SK-N-SH (cell line): Measurements from ENCODE around the gene PDE4D. TPM values are rescaled to one million over a fixed set of nuclear protein-coding genes. Genes with fewer than 3 reads are reported as not detected.

Experiments
- CTCF ChIA-PET: fragments of 300-600, 350-600 bp; formaldehyde crosslinking; extraction: SDS; loops from one replicate; lab custom pipeline; 2021; lab: Yijun Ruan, JAX
- POLR2A ChIA-PET: fragments of 350-600 bp; sonication (Branson Sonifier 250); formaldehyde crosslinking; extraction: SDS; loops from one replicate; lab custom pipeline; 2020; ENCODE audit warnings: antibody characterized with exemption, inconsistent platforms; lab: Yijun Ruan, JAX
- DNase-seq: peaks from one replicate; pipeline ENCODE4 v3.0.0; 2012
- H2AFZ ChIP-seq: fragments of 200-600 bp; sonication (generic); 2 replicates; pipeline ENCODE4 v1.8.1; 2016; ENCODE audit warnings: antibody characterized with exemption, mild to moderate bottlenecking, low read depth
- H3F3A ChIP-seq: fragments of 200-600 bp; sonication (generic); replicated peaks from 2 replicates; pipeline ENCODE3; 2016; ENCODE audit warnings: antibody characterized with exemption, mild to moderate bottlenecking; ENCODE audit not compliant: insufficient read depth
- H3K27ac ChIP-seq, 2 experiments: fragments of 200-500 bp in 1 of 2; fragments of 200-600 bp in 1 of 2; sonication (Bioruptor generic) in 1 of 2; sonication (generic), shearing (Covaris generic) in 1 of 2; 2 replicates each; pipeline versions ENCODE4 v1.5.1 to v1.6.1; 2014 to 2016; ENCODE audit warnings: low read depth in 2 of 2, inconsistent platforms in 1 of 2, low read length in 1 of 2, mild to moderate bottlenecking in 1 of 2, mixed read lengths in 1 of 2
- H3K27me3 ChIP-seq: fragments of 200-600 bp; sonication (generic), shearing (Covaris generic); 2 replicates; pipeline ENCODE4 v1.6.1; 2016; ENCODE audit warnings: mixed run types; ENCODE audit not compliant: insufficient read depth
- H3K36me3 ChIP-seq, 2 experiments: fragments of 200-500 bp in 1 of 2; fragments of 200-600 bp in 1 of 2; sonication (Bioruptor generic) in 1 of 2; sonication (generic) in 1 of 2; replicated peaks in 1 of 2; 2 replicates each; pipeline versions ENCODE3 to v1.5.1; 2014 to 2016; ENCODE audit warnings: low read length in 1 of 2, mild to moderate bottlenecking in 1 of 2; ENCODE audit not compliant: insufficient read depth in 2 of 2, control insufficient read depth in 1 of 2
- H3K4me1 ChIP-seq, 2 experiments: fragments of 200-500 bp in 1 of 2; fragments of 200-600 bp in 1 of 2; sonication (Bioruptor generic) in 1 of 2; sonication (generic), shearing (Covaris generic) in 1 of 2; 2 replicates each; pipeline versions ENCODE4 v1.5.1 to v1.6.1; 2014 to 2016; ENCODE audit warnings: low read depth in 1 of 2, low read length in 1 of 2, mixed run types in 1 of 2; ENCODE audit not compliant: insufficient read depth in 2 of 2, control insufficient read depth in 1 of 2
- H3K4me2 ChIP-seq: fragments of 200-600 bp; sonication (generic), shearing (Covaris generic); 2 replicates; pipeline ENCODE4 v1.6.1; 2017; ENCODE audit warnings: mixed run types
- H3K4me3 ChIP-seq, 2 experiments: fragments of 200-500 bp in 1 of 2; fragments of 200-600 bp in 1 of 2; sonication (Bioruptor generic) in 1 of 2; sonication (generic), shearing (Covaris generic) in 1 of 2; 2 replicates each; pipeline versions ENCODE4 v1.5.1 to v1.8.1; 2014 to 2016; ENCODE audit warnings: low read depth in 2 of 2, inconsistent platforms in 1 of 2, low read length in 1 of 2, mild to moderate bottlenecking in 1 of 2, mixed read lengths in 1 of 2, moderate library complexity in 1 of 2
- H3K79me2 ChIP-seq: fragments of 200-600 bp; sonication (generic); 2 replicates; pipeline ENCODE4 v1.8.1; 2017; ENCODE audit warnings: mild to moderate bottlenecking; ENCODE audit not compliant: insufficient read depth
- H3K9ac ChIP-seq: fragments of 200-600 bp; sonication (generic); 2 replicates; pipeline ENCODE4 v1.6.1; 2017; ENCODE audit warnings: mixed run types
- H3K9me2 ChIP-seq: fragments of 200-600 bp; sonication (generic); 2 replicates; pipeline ENCODE4 v1.6.1; 2017; ENCODE audit warnings: mixed run types
- H3K9me3 ChIP-seq: fragments of 200-600 bp; sonication (generic); 2 replicates; pipeline ENCODE4 v1.6.1; 2017; ENCODE audit warnings: mixed run types, mild to moderate bottlenecking, moderate library complexity
- H4K20me1 ChIP-seq: fragments of 200-600 bp; sonication (generic); 2 replicates; pipeline ENCODE4 v1.6.1; 2017; ENCODE audit warnings: mild to moderate bottlenecking, mixed run types; ENCODE audit not compliant: insufficient read depth
- CHD2 ChIP-seq: fragments of 150-350 bp; IDR thresholded peaks from 2 replicates; pipeline ENCODE4 v1.6.1; 2018; ENCODE audit warnings: low read length; ENCODE audit not compliant: partially characterized antibody
- FOXJ3 ChIP-seq: sonication (generic); formaldehyde crosslinking; IDR thresholded peaks from 2 replicates; pipeline ENCODE4 v1.5.1; 2020; ENCODE audit warnings: mild to moderate bottlenecking, missing genetic modification reagents
- FOXM1 ChIP-seq: IDR thresholded peaks from 2 replicates; pipeline ENCODE4 v1.4.0; 2012; ENCODE audit warnings: low read depth, mild to moderate bottlenecking
- MXI1 ChIP-seq: IDR thresholded peaks from 2 replicates; pipeline ENCODE4 v1.6.1; 2012; ENCODE audit warnings: mild to moderate bottlenecking, low read depth, low read length, improper control_type of control experiment
- NFIC ChIP-seq: IDR thresholded peaks from 2 replicates; pipeline ENCODE4 v1.4.0; 2012; ENCODE audit warnings: borderline replicate concordance
- POLR2AphosphoS5 ChIP-seq: IDR thresholded peaks from 2 replicates; pipeline ENCODE4 v1.6.1; 2012; ENCODE audit warnings: low read depth, low read length
- SMC3 ChIP-seq: IDR thresholded peaks from 2 replicates; pipeline ENCODE4 v1.6.1; 2012; ENCODE audit warnings: low read depth, low read length, improper control_type of control experiment
- ZBTB33 ChIP-seq: IDR thresholded peaks from 2 replicates; pipeline ENCODE4 v1.4.0; 2012; ENCODE audit warnings: low read depth, borderline replicate concordance
- WGBS: methylation state at CpG from one replicate; pipeline ENCODE4 v1.1.6; 2017; ENCODE audit warnings: low lambda C conversion rate; 5-methylcytosine and 5-hydroxymethylcytosine counted together
- polyA plus RNA-seq, 3 experiments: library from polyadenylated mRNA; depleted of rRNA; stranded (reverse); fragments of >200 nt; gene quantifications; 2 replicates each; pipeline ENCODE4 v1.2.3, GENCODE V29; 2012
- TF ChIP-seq, protein P1 (sequence below): IDR thresholded peaks from 2 replicates; pipeline ENCODE4; 2012
- TF ChIP-seq, protein P2 (sequence below): fragments of 200-600 bp; sonication (generic); IDR thresholded peaks from 2 replicates; pipeline ENCODE4 v1.6.1; 2017; ENCODE audit warnings: antibody characterized with exemption, mild to moderate bottlenecking, moderate library complexity
- TF ChIP-seq, protein P3 (sequence below): IDR thresholded peaks from 2 replicates; pipeline ENCODE4 v1.4.0; 2012; ENCODE audit warnings: low read depth, borderline replicate concordance

The PDE4D gene
- polyA plus RNA-seq, 1 of the 3 experiments (the other 2 are of a cell fraction) = 2.4 TPM

DNA sequence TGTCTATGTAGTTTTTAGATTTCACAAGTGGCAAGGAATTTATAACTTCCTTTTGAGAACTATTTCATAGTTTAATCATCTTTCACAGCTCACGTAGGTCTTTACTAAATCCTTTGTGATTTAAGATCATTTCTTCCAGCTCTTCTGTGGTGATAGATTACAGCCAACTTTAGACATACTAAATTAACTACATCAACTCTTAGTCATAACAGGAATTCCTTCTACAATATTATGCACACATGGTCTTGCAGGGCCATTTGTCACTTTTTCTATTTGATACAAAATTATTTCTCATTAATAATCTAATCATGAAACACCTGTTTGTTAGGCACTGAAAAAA, 208.4 kb downstream of the PDE4D start:
- 70% methylated on average over 1 of the region's 1 CpG for WGBS
- H3K4me2 ChIP-seq = no peak overlapping the region
- H3K27ac ChIP-seq = no peak overlapping the region; a peak in 1 of 4 replicates
- peaks cover 0 to 7% of the 10 kb centered on the region in 2 experiments; a peak in 2 of 4 replicates for H3K4me1 ChIP-seq
- H2AFZ ChIP-seq = no peak overlapping the region
- no peak for DNase-seq
- CTCF ChIA-PET = interaction anchor here (0.6 to 1.2 kb wide), 2 partner anchors 12 to 26 kb away, joined by 3 to 4 read pairs; no protein-coding TSS in a partner anchor
- no peak overlapping the region for H3K4me3 ChIP-seq
- no peaks in the 10 kb centered on the region for H3K27me3 ChIP-seq
- H3K9me2 ChIP-seq = no peaks in the 10 kb centered on the region
- no peaks in the 10 kb centered on the region for H4K20me1 ChIP-seq
- no peak overlapping the region for H3K9ac ChIP-seq
- H3K79me2 ChIP-seq = no peaks in the 10 kb centered on the region
- no peak for TF ChIP-seq MXI1
- TF ChIP-seq, protein P1, sequence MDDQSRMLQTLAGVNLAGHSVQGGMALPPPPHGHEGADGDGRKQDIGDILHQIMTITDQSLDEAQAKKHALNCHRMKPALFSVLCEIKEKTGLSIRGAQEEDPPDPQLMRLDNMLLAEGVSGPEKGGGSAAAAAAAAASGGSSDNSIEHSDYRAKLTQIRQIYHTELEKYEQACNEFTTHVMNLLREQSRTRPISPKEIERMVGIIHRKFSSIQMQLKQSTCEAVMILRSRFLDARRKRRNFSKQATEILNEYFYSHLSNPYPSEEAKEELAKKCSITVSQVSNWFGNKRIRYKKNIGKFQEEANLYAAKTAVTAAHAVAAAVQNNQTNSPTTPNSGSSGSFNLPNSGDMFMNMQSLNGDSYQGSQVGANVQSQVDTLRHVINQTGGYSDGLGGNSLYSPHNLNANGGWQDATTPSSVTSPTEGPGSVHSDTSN = peak; percentile 16; the same call in 1 of the 2 replicates
- H3K9me3 ChIP-seq = no peaks in the 10 kb centered on the region
- no peaks in the 10 kb centered on the region for H3F3A ChIP-seq
- POLR2A ChIA-PET = no interaction called here
- no peaks in the 10 kb centered on the region for H3K36me3 ChIP-seq

GRCh38 chr5:59684388-59685190, 208.9 kb downstream of the PDE4D start:
- WGBS = 71% methylated on average over 4 of the region's 4 CpGs
- no peak for TF ChIP-seq ZBTB33
- Histone ChIP-seq H3K4me3 (no peak overlapping the region), H3K79me2 (no peaks in the 10 kb centered on the region), H3K4me2 (no peak overlapping the region), H3K9me3 (no peaks in the 10 kb centered on the region), H3K27me3 (no peaks in the 10 kb centered on the region), H4K20me1 (no peaks in the 10 kb centered on the region), H3K4me1 (peaks cover 0 to 7% of the 10 kb centered on the region in 2 experiments; a peak in 2 of 4 replicates), H3K9ac (no peak overlapping the region), H2AFZ (no peak overlapping the region), H3K9me2 (no peaks in the 10 kb centered on the region), H3K27ac (peak overlapping the region in 1 of 2 experiments; percentile 11; a peak in 2 of 4 replicates), H3F3A (no peaks in the 10 kb centered on the region), H3K36me3 (no peaks in the 10 kb centered on the region)
- DNase-seq = no peak
- POLR2A ChIA-PET = no interaction called here
- CTCF ChIA-PET = interaction anchor here (0.6 to 1.5 kb wide), 6 partner anchors 11 to 496 kb away, joined by 3 to 6 read pairs (median 4); no protein-coding TSS in a partner anchor

- no peak for DNase-seq
- Histone ChIP-seq H3F3A (no peaks in the 10 kb centered on the region), H3K27ac (no peak overlapping the region), H3K9me3 (no peaks in the 10 kb centered on the region), H2AFZ (no peak overlapping the region), H3K4me1 (peaks cover 0 to 7% of the 10 kb centered on the region in 2 experiments; a peak in 2 of 4 replicates), H3K4me3 (no peak overlapping the region), H3K4me2 (no peak overlapping the region), H3K36me3 (no peaks in the 10 kb centered on the region), H4K20me1 (no peaks in the 10 kb centered on the region), H3K9me2 (no peaks in the 10 kb centered on the region), H3K27me3 (no peaks in the 10 kb centered on the region), H3K9ac (no peak overlapping the region), H3K79me2 (no peaks in the 10 kb centered on the region)
- CTCF ChIA-PET = interaction anchor here (0.6 to 1.5 kb wide), 4 partner anchors 10 to 495 kb away, joined by 3 to 6 read pairs (median 4); no protein-coding TSS in a partner anchor
- 87% methylated on average over 4 of the region's 4 CpGs for WGBS
- POLR2A ChIA-PET = no interaction called here
- TF ChIP-seq, protein P2, sequence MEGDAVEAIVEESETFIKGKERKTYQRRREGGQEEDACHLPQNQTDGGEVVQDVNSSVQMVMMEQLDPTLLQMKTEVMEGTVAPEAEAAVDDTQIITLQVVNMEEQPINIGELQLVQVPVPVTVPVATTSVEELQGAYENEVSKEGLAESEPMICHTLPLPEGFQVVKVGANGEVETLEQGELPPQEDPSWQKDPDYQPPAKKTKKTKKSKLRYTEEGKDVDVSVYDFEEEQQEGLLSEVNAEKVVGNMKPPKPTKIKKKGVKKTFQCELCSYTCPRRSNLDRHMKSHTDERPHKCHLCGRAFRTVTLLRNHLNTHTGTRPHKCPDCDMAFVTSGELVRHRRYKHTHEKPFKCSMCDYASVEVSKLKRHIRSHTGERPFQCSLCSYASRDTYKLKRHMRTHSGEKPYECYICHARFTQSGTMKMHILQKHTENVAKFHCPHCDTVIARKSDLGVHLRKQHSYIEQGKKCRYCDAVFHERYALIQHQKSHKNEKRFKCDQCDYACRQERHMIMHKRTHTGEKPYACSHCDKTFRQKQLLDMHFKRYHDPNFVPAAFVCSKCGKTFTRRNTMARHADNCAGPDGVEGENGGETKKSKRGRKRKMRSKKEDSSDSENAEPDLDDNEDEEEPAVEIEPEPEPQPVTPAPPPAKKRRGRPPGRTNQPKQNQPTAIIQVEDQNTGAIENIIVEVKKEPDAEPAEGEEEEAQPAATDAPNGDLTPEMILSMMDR = no peak
- TF ChIP-seq, protein P3, sequence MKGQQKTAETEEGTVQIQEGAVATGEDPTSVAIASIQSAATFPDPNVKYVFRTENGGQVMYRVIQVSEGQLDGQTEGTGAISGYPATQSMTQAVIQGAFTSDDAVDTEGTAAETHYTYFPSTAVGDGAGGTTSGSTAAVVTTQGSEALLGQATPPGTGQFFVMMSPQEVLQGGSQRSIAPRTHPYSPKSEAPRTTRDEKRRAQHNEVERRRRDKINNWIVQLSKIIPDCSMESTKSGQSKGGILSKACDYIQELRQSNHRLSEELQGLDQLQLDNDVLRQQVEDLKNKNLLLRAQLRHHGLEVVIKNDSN = no peak
- TF ChIP-seq ZBTB33 (no peak), NFIC (no peak), FOXJ3 (CRISPR knock-in tag) (no peak), POLR2AphosphoS5 (no peak), FOXM1 (no peak), SMC3 (no peak), CHD2 (no peak)
Measured at GRCh38 chr5:59683311-59683710, 210.2 kb downstream of the PDE4D start.
